GM20000 (cell line): ENCODE measurements around the gene C3orf38.

Experiments
- DNase-seq: peaks from one replicate; pipeline ENCODE4 v3.0.0; 2012; ENCODE audit warnings: low spot score
- CTCF ChIP-seq: IDR thresholded peaks from 2 replicates; pipeline ENCODE4 v1.5.1; 2012; ENCODE audit warnings: mild to moderate bottlenecking, control low read depth; ENCODE audit errors: extremely low read depth, missing control alignments

The C3orf38 gene

DNA sequence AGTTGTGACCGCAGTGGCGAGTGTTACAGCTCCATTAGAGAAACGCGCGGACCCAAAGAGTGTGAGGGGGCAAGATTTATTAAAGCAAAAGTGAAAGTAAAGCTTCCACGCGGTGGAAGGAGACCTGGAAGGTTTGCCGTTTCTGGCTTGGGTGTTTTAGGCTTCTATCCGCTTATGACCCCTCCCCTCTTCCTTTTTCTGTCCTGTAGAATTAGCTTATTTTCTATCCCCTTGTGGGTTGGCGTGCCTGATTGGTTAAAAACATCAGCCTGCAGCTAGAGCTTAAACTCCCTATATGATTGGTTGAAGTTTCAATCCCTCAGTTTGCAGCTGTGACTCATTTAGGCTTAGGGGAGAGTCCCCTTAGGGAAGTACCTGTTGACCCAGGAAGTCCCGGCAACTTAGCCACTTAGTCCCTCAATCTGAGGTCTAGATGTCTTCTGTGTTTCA is 39.6 kb downstream of the C3orf38 start:
- peak; percentile 25 for DNase-seq
- no peak for TF ChIP-seq CTCF

DNA sequence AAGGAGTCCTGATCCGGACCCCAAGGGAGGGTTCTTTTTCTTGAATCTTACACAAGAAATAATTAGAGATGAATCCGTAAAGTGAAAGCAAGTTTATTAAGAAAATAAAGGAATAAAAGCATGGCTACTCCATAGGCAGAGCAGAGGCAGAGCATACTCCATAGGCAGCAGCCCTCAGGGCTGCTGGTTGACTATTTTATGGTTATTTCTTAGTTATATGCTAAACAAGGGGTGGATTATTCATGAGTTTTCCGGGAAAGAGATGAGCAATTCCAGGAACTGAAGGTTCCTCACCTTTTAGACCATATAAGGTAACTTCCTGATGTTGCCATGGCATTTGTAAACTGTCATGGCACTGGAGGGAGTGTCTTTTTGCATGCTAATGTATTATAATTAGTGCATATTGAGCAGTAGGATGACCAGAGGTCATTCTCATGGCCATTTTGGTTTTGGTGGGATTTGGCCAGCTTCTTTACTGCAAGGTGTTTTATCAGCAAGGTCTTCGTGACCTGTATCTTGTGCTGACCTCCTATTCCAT is 42.2 kb downstream of the C3orf38 start:
- no peak for DNase-seq
- no peak for TF ChIP-seq CTCF

GRCh38 chr3:88192631-88193030 is 42.9 kb downstream of the C3orf38 start:
- DNase-seq, result no peak
- no peak for TF ChIP-seq CTCF

DNA sequence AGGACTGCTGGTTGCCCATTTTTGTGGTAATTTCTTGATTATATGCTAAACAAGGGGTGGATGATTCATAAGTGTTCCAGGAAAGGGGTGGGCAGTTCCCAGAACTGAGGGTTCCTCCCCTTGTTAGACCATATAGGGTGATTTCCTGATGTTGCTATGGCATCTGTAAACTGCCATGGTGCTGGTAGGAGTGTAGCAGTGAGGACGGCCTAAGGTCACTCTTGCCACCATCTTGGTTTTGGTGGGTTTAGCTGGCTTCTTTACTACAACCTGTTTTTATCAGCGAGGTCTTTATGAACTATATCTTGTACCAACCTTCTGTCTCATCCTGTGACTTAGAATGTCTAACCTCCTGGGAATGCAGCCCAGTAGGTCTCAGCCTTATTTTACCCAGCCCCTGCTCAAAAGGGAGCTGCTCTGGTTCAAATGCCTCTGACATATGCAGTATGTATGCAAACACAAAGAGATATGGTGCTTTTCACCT is 46.2 kb downstream of the C3orf38 start:
- no peak for DNase-seq
- TF ChIP-seq CTCF, result no peak

DNA sequence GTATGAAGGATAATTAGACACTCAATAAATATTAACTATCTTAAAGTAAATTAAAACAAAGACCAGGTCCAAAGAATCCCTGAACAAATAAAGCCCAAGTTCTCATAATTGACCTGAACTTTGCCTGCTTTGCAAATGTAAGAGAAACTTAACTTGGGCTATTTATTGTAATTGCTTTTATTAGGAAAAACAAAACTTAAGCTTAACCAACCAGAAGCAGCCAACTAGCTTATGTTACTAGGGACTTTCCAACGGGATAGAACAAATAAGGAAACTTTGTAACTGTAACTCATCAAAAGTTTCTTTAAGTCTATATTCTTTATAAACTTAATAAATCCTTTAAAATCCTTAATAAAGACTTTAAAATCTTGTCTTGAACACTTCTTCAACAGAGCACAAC is 48.4 kb downstream of the C3orf38 start:
- no peak for TF ChIP-seq CTCF

GRCh38 chr3:88203642-88204055 is 53.9 kb downstream of the C3orf38 start:
- TF ChIP-seq CTCF, result peak; percentile 76
- DNase-seq, result peak; percentile 54

More for the DNA sequence above, 48.4 kb downstream of the C3orf38 start:
- DNase-seq, result no peak
